Activated CD4-positive, CD25-positive, alpha-beta regulatory T cell treated with anti-CD3 and anti-CD28 coated beads, Interleukin-2, amount 50 U/mL, for 24 hours (primary cell): Measurements from ENCODE around the gene MAP3K12.

Source experiments
- ATAC-seq, 2 donors: fragments of 150-1000 bp; cut with Tn5 transposase; one replicate each; pipeline ENCODE4 v1.10.0; 2021; ENCODE audit warnings: mild to moderate bottlenecking in 1 of 2, moderate library complexity in 1 of 2

The MAP3K12 gene

DNA sequence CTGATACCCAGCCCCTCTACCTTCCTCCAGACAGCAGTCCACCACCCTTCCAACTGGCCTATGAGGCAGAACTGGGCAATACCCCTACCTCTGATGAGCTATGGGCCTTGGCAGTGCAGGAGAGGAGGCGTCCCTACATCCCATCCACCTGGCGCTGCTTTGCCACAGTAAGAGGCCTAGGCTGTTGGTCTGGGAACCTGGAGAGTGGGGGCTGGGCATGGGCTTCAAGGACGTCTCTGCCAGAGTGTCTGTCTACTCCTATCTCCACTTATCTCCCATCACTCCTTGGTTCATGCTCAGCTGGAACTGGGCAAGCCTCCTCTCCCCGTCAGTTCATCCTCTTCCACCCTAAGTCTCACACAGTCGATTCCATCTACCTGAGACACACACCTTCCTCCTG, 69.1 kb downstream of the MAP3K12 start:
- ATAC-seq, result no peak
